ENCODE data around the gene PPP6R2. TPM values are rescaled to one million over a fixed set of nuclear protein-coding genes. Genes with fewer than 3 reads are reported as not detected.

The PPP6R2 gene
- total RNA-seq, 1 donor, result 61.2 TPM

DNA sequence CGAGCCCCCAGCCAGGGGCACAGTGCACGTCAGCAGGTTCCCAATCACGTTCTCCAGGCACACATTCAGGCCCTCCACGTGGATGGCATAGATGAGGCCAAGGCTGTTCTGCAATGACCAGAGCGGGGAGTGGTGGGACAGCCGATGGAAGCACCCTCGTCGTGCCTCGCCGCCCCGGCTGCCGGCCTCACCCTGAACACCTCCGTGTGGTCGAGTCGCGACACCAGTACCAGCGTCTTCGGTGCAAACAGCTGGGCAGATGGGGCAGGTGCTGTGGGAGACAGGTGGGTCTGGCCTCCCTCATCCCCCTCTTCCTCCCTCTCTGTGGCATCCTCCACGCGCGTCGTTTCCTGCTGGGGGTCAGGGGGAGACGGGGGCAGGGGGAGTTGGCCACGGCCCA lies 124.2 kb downstream of the PPP6R2 start:
- Histone ChIP-seq H3K79me2 (ENCODE audit: insufficient read depth, low read length) (peaks cover 51% of the 10 kb centered on the region), H2AFZ (ENCODE audit: low read length) (no peak overlapping the region), H3K4me2 (ENCODE audit: insufficient read depth, low read length) (no peak overlapping the region), H4K20me1 (ENCODE audit: insufficient read depth, low read length) (peaks cover 48% of the 10 kb centered on the region), H3K9me3 (ENCODE audit: low read depth, low read length) (no peaks in the 10 kb centered on the region), H3K4me1 (ENCODE audit: insufficient read depth, low read length) (peaks cover 4% of the 10 kb centered on the region), H3K36me3 (ENCODE audit: insufficient read depth, low read length) (peaks cover 47% of the 10 kb centered on the region), H3K27ac (ENCODE audit: low read depth, low read length) (no peak overlapping the region), H3K4me3 (ENCODE audit: insufficient read depth, low read length) (no peak overlapping the region), H3K27me3 (ENCODE audit: insufficient read depth, low read length) (no peaks in the 10 kb centered on the region)
- TF ChIP-seq, protein P1, sequence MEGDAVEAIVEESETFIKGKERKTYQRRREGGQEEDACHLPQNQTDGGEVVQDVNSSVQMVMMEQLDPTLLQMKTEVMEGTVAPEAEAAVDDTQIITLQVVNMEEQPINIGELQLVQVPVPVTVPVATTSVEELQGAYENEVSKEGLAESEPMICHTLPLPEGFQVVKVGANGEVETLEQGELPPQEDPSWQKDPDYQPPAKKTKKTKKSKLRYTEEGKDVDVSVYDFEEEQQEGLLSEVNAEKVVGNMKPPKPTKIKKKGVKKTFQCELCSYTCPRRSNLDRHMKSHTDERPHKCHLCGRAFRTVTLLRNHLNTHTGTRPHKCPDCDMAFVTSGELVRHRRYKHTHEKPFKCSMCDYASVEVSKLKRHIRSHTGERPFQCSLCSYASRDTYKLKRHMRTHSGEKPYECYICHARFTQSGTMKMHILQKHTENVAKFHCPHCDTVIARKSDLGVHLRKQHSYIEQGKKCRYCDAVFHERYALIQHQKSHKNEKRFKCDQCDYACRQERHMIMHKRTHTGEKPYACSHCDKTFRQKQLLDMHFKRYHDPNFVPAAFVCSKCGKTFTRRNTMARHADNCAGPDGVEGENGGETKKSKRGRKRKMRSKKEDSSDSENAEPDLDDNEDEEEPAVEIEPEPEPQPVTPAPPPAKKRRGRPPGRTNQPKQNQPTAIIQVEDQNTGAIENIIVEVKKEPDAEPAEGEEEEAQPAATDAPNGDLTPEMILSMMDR (IDR thresholded peaks at IDR 0.05; ENCODE audit: extremely low read depth, low read depth, low read length), result no peak
- no peak for DNase-seq (ENCODE audit: insufficient read length, low spot score, missing footprints)

DNA sequence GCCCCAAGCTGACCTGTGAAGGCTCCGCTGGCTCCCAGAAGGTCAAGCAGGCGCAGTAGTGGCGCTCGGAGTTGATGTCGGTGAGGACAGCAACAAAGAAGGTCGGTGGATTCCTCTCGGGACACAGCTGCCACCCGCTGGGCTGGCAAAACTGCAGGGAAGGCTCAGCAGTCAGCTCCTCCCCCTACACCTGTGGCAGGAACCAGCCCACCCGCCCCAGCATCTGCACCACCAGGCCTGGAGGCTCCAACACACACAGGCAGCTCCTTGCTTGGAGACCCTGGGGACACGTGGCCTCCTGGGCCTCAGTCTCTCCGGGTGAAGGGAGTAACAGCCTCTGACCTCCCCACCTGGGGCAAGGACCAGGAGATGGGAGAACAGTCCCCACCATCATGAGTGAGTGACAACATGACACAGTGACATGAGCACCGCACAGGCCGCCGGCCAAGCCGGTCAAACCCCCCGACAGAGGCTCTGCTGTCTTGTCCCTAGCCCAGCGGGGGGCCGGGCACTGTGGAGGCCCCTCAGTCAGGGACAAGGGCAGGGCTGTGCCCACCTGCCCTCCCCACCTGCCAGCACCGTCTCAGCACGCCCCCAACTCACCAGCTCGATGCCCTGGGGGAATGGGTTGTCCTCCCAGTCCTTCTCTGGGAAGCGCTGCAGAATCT lies 124.8 kb downstream of the PPP6R2 start:
- Histone ChIP-seq H3K4me2 (ENCODE audit: insufficient read depth, low read length) (no peak overlapping the region), H3K27me3 (ENCODE audit: insufficient read depth, low read length) (no peaks in the 10 kb centered on the region), H3K9me3 (ENCODE audit: low read depth, low read length) (no peaks in the 10 kb centered on the region), H3K4me1 (ENCODE audit: insufficient read depth, low read length) (peaks cover 4% of the 10 kb centered on the region), H3K27ac (ENCODE audit: low read depth, low read length) (no peak overlapping the region), H2AFZ (ENCODE audit: low read length) (no peak overlapping the region), H4K20me1 (ENCODE audit: insufficient read depth, low read length) (peaks cover 54% of the 10 kb centered on the region), H3K36me3 (ENCODE audit: insufficient read depth, low read length) (peaks cover 43% of the 10 kb centered on the region), H3K79me2 (ENCODE audit: insufficient read depth, low read length) (peaks cover 57% of the 10 kb centered on the region), H3K4me3 (ENCODE audit: insufficient read depth, low read length) (no peak overlapping the region)
- TF ChIP-seq, protein P1 (IDR thresholded peaks at IDR 0.05; ENCODE audit: extremely low read depth, low read depth, low read length), result no peak
- no peak for DNase-seq (ENCODE audit: insufficient read length, low spot score, missing footprints)

DNA sequence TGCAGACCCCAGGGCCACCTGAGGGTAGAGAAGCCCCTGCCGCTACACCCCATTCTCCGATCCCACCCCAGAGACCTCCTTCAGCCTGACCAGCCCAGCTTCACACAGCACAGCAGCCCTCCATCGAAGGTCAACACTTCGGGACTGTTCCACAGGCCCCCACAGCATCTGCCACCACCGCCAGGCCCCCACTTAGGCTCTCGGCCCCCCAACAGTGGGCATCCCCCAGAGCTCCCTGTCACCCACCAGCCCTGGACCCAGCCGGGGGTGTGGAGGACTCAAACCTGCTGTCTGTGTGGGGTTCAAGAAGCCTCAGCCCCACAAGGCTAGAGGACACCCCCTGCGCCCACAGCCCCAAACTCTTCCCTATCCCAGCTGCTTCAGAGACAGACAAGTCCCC lies 125.5 kb downstream of the PPP6R2 start:
- Histone ChIP-seq H3K4me1 (ENCODE audit: insufficient read depth, low read length) (peaks cover 9% of the 10 kb centered on the region), H3K9me3 (ENCODE audit: low read depth, low read length) (no peaks in the 10 kb centered on the region), H3K4me2 (ENCODE audit: insufficient read depth, low read length) (no peak overlapping the region), H4K20me1 (ENCODE audit: insufficient read depth, low read length) (peaks cover 59% of the 10 kb centered on the region), H3K27ac (ENCODE audit: low read depth, low read length) (no peak overlapping the region), H3K79me2 (ENCODE audit: insufficient read depth, low read length) (peaks cover 64% of the 10 kb centered on the region), H2AFZ (ENCODE audit: low read length) (no peak overlapping the region), H3K4me3 (ENCODE audit: insufficient read depth, low read length) (no peak overlapping the region), H3K36me3 (ENCODE audit: insufficient read depth, low read length) (peaks cover 36% of the 10 kb centered on the region), H3K27me3 (ENCODE audit: insufficient read depth, low read length) (no peaks in the 10 kb centered on the region)
- TF ChIP-seq, protein P1 (IDR thresholded peaks at IDR 0.05; ENCODE audit: extremely low read depth, low read depth, low read length), result no peak
- no peak for DNase-seq (ENCODE audit: insufficient read length, low spot score, missing footprints)

DNA sequence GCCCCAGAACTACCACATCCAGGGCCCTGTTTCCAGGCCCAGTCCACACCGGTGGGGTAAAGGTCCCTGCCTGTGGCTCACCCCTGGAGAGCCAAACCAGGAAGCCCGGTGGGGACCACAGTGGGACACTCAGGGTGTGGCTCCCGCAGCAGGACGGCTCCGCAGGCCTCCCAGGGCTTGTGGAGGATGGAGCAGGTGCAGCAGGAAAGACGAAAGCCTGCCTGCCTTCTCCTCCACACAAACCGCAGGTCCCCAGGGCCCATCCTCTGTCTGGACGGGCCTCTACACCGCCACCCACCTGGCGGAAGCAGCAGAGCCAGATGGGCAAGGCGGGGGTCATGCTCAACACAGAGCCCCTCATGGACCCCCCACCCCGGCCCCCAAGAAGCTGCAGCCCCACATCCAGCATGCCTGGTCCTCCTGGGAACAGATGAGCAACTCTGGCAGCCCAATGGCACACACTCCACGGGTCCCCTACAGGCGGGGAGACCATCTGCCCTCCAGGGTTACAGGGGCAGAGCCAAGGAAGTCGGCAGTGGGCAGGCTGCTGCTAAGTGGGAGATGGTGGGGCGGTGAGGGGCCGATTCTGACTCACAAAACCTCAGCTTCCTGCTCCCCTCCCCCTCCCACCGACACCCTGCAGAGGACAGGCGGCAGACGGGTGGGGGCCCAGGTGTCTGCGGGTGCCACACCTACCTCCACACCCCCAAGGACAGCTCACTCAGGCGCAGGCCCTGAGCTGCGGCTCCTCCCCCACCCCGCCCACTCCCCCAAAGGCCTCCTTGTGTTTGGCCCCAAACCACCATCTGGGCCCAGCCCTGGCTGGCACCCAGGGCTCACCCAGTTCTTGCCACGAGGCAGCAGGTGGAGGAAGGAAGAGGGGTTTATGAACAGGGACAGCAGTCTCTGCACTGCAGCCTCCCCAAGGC lies 126.5 kb downstream of the PPP6R2 start:
- H3K27me3 ChIP-seq (ENCODE audit: insufficient read depth, low read length), result no peaks in the 10 kb centered on the region
- DNase-seq (ENCODE audit: insufficient read length, low spot score, missing footprints), result peak; percentile 93
- peaks cover 65% of the 10 kb centered on the region for H4K20me1 ChIP-seq (ENCODE audit: insufficient read depth, low read length)
- peaks cover 13% of the 10 kb centered on the region for H3K4me1 ChIP-seq (ENCODE audit: insufficient read depth, low read length)
- no peak overlapping the region for H3K4me2 ChIP-seq (ENCODE audit: insufficient read depth, low read length)
- no peak overlapping the region for H3K27ac ChIP-seq (ENCODE audit: low read depth, low read length)
- no peaks in the 10 kb centered on the region for H3K9me3 ChIP-seq (ENCODE audit: low read depth, low read length)
- peaks cover 72% of the 10 kb centered on the region for H3K79me2 ChIP-seq (ENCODE audit: insufficient read depth, low read length)
- no peak overlapping the region for H3K4me3 ChIP-seq (ENCODE audit: insufficient read depth, low read length)
- no peak overlapping the region for H2AFZ ChIP-seq (ENCODE audit: low read length)
- TF ChIP-seq, protein P1 (IDR thresholded peaks at IDR 0.05; ENCODE audit: extremely low read depth, low read depth, low read length), result no peak
- H3K36me3 ChIP-seq (ENCODE audit: insufficient read depth, low read length), result peaks cover 27% of the 10 kb centered on the region
